ENCODE results near the gene VPS37B. TPM values are rescaled to one million over a fixed set of nuclear protein-coding genes. Genes with fewer than 3 reads are reported as not detected.

Gene VPS37B
- total and polyA plus RNA-seq, 4 experiments from 2014 or later: 18.8 to 23.7 (median 22.2) TPM

GRCh38 chr12:122927756-122928403 lies 32.0 kb upstream of the VPS37B start:
- H3K4me1 ChIP-seq (ENCODE audit: insufficient read depth, low read length): no peaks in the 10 kb centered on the region
- H3K27me3 ChIP-seq (ENCODE audit: insufficient read depth, low read length): no peaks in the 10 kb centered on the region
- H3K9me3 ChIP-seq (ENCODE audit: control insufficient read depth in 1 of 2, low read length in 2 of 2): no peaks in the 10 kb centered on the region
- H3K4me3 ChIP-seq (ENCODE audit: low read length in 2 of 2): no peak overlapping the region
- H3K4me3 Mint-ChIP-seq: no peak overlapping the region
- H3K27me3 Mint-ChIP-seq: no peaks in the 10 kb centered on the region
- H3K4me1 Mint-ChIP-seq: no peaks in the 10 kb centered on the region
- H3K9me3 Mint-ChIP-seq: peaks cover 0 to 2% (median 0%) of the 10 kb centered on the region in 8 donors
- intact Hi-C loops (cut with micrococcal nuclease): no loop called here
- no peaks in the 10 kb centered on the region for H3K36me3 ChIP-seq (ENCODE audit: insufficient read depth, low read length)
- ChIA-PET CTCF (ENCODE audit: partially characterized antibody) (no interaction called here), POLR2A (ENCODE audit: partially characterized antibody) (no interaction called here)
- no peak overlapping the region for H3K27ac ChIP-seq (ENCODE audit: low read depth, low read length)
- H3K27ac Mint-ChIP-seq: no peak overlapping the region
- no peak for DNase-seq
- H3K36me3 Mint-ChIP-seq: no peaks in the 10 kb centered on the region

- no peaks in the 10 kb centered on the region for H3K9me3 ChIP-seq (ENCODE audit: control insufficient read depth in 1 of 2, low read length in 2 of 2)
- no peak overlapping the region for H3K27ac ChIP-seq (ENCODE audit: low read depth, low read length)
- no peaks in the 10 kb centered on the region for H3K4me1 ChIP-seq (ENCODE audit: insufficient read depth, low read length)
- peaks cover 0 to 4% (median 1%) of the 10 kb centered on the region in 4 donors for H3K4me1 Mint-ChIP-seq
- H3K36me3 ChIP-seq (ENCODE audit: insufficient read depth, low read length): no peaks in the 10 kb centered on the region
- CTCF ChIA-PET (ENCODE audit: partially characterized antibody): interaction anchor here (1.2 to 1.5 kb wide), 2 partner anchors 60 to 128 kb away, joined by 3 to 4 read pairs; no protein-coding TSS in a partner anchor
- POLR2A ChIA-PET (ENCODE audit: partially characterized antibody): no interaction called here
- H3K4me3 Mint-ChIP-seq: no peak overlapping the region
- H3K27me3 ChIP-seq (ENCODE audit: insufficient read depth, low read length): no peaks in the 10 kb centered on the region
- H3K9me3 Mint-ChIP-seq: no peaks in the 10 kb centered on the region
- no peak overlapping the region for H3K4me3 ChIP-seq (ENCODE audit: low read length in 2 of 2)
- no peaks in the 10 kb centered on the region for H3K36me3 Mint-ChIP-seq
- intact Hi-C loops (cut with micrococcal nuclease): no loop called here
- DNase-seq: no peak
- no peaks in the 10 kb centered on the region for H3K27me3 Mint-ChIP-seq
- H3K27ac Mint-ChIP-seq: peak overlapping the region in 1 of 7 donors; percentile 57
Observed at GRCh38 chr12:122921917-122922316, 26.0 kb upstream of the VPS37B start.

GRCh38 chr12:122920687-122921086 lies 24.8 kb upstream of the VPS37B start:
- Histone ChIP-seq H3K4me1 (ENCODE audit: insufficient read depth, low read length) (no peaks in the 10 kb centered on the region), H3K27ac (ENCODE audit: low read depth, low read length) (no peak overlapping the region), H3K27me3 (ENCODE audit: insufficient read depth, low read length) (no peaks in the 10 kb centered on the region), H3K36me3 (ENCODE audit: insufficient read depth, low read length) (no peaks in the 10 kb centered on the region), H3K9me3 (ENCODE audit: control insufficient read depth in 1 of 2, low read length in 2 of 2) (no peaks in the 10 kb centered on the region), H3K4me3 (ENCODE audit: low read length in 2 of 2) (no peak overlapping the region)
- intact Hi-C loops (cut with micrococcal nuclease): no loop called here
- Mint-ChIP-seq H3K36me3 (no peaks in the 10 kb centered on the region), H3K9me3 (no peaks in the 10 kb centered on the region), H3K4me1 (peaks cover 0 to 4% (median 1%) of the 10 kb centered on the region in 4 donors), H3K27me3 (no peaks in the 10 kb centered on the region), H3K4me3 (no peak overlapping the region), H3K27ac (no peak overlapping the region)
- DNase-seq: no peak
- POLR2A ChIA-PET (ENCODE audit: partially characterized antibody): no interaction called here
- CTCF ChIA-PET (ENCODE audit: partially characterized antibody): interaction anchor here (1.2 to 1.5 kb wide), 2 partner anchors 59 to 127 kb away, joined by 3 to 4 read pairs; no protein-coding TSS in a partner anchor

- Mint-ChIP-seq H3K9me3 (no peaks in the 10 kb centered on the region), H3K27ac (peak overlapping the region in 2 of 7 donors; percentile 5 to 36), H3K27me3 (no peaks in the 10 kb centered on the region), H3K4me3 (no peak overlapping the region), H3K36me3 (no peaks in the 10 kb centered on the region), H3K4me1 (peaks cover 0 to 4% (median 1%) of the 10 kb centered on the region in 4 donors)
- Histone ChIP-seq H3K27me3 (ENCODE audit: insufficient read depth, low read length) (no peaks in the 10 kb centered on the region), H3K27ac (ENCODE audit: low read depth, low read length) (no peak overlapping the region), H3K9me3 (ENCODE audit: control insufficient read depth in 1 of 2, low read length in 2 of 2) (no peaks in the 10 kb centered on the region), H3K4me3 (ENCODE audit: low read length in 2 of 2) (no peak overlapping the region), H3K4me1 (ENCODE audit: insufficient read depth, low read length) (no peaks in the 10 kb centered on the region), H3K36me3 (ENCODE audit: insufficient read depth, low read length) (no peaks in the 10 kb centered on the region)
- ChIA-PET POLR2A (ENCODE audit: partially characterized antibody) (no interaction called here), CTCF (ENCODE audit: partially characterized antibody) (no interaction called here)
- intact Hi-C loops (cut with micrococcal nuclease): no loop called here
- DNase-seq: no peak
Observed at GRCh38 chr12:122918827-122919226, 22.9 kb upstream of the VPS37B start.

- no peak overlapping the region for H3K4me3 Mint-ChIP-seq
- Histone ChIP-seq H3K36me3 (ENCODE audit: insufficient read depth, low read length) (no peaks in the 10 kb centered on the region), H3K27me3 (ENCODE audit: insufficient read depth, low read length) (no peaks in the 10 kb centered on the region), H3K27ac (ENCODE audit: low read depth, low read length) (no peak overlapping the region), H3K4me3 (ENCODE audit: low read length in 2 of 2) (no peak overlapping the region), H3K9me3 (ENCODE audit: control insufficient read depth in 1 of 2, low read length in 2 of 2) (no peaks in the 10 kb centered on the region), H3K4me1 (ENCODE audit: insufficient read depth, low read length) (no peaks in the 10 kb centered on the region)
- peaks cover 0 to under 1% (median 0%) of the 10 kb centered on the region in 8 donors for H3K9me3 Mint-ChIP-seq
- ChIA-PET CTCF (ENCODE audit: partially characterized antibody) (interaction anchor here (1.1 kb wide), 1 partner anchor 32 kb away, joined by 3 read pairs; no protein-coding TSS in a partner anchor), POLR2A (ENCODE audit: partially characterized antibody) (no interaction called here)
- H3K36me3 Mint-ChIP-seq: no peaks in the 10 kb centered on the region
- intact Hi-C loops (cut with micrococcal nuclease): no loop called here
- H3K4me1 Mint-ChIP-seq: peaks cover 0 to 4% (median 1%) of the 10 kb centered on the region in 4 donors
- H3K27me3 Mint-ChIP-seq: no peaks in the 10 kb centered on the region
- DNase-seq: no peak
- no peak overlapping the region for H3K27ac Mint-ChIP-seq
Observed at GRCh38 chr12:122917507-122918121, 21.7 kb upstream of the VPS37B start.

GRCh38 chr12:122909442-122910288 lies 13.7 kb upstream of the VPS37B start:
- CTCF ChIA-PET (ENCODE audit: partially characterized antibody): no interaction called here
- no peaks in the 10 kb centered on the region for H3K4me1 Mint-ChIP-seq

GRCh38 chr12:122908915-122909314 lies 13.0 kb upstream of the VPS37B start:
- Mint-ChIP-seq H3K27ac (no peak overlapping the region), H3K27me3 (no peaks in the 10 kb centered on the region), H3K36me3 (no peaks in the 10 kb centered on the region), H3K4me3 (no peak overlapping the region), H3K9me3 (peaks cover 0 to 1% (median 0%) of the 10 kb centered on the region in 8 donors), H3K4me1 (no peaks in the 10 kb centered on the region)
- CTCF ChIA-PET (ENCODE audit: partially characterized antibody): no interaction called here
- no peak for DNase-seq
- H3K4me1 ChIP-seq (ENCODE audit: insufficient read depth, low read length): no peaks in the 10 kb centered on the region
- no peaks in the 10 kb centered on the region for H3K27me3 ChIP-seq (ENCODE audit: insufficient read depth, low read length)
- H3K27ac ChIP-seq (ENCODE audit: low read depth, low read length): no peak overlapping the region
- H3K4me3 ChIP-seq (ENCODE audit: low read length in 2 of 2): no peak overlapping the region
- H3K9me3 ChIP-seq (ENCODE audit: control insufficient read depth in 1 of 2, low read length in 2 of 2): no peaks in the 10 kb centered on the region
- H3K36me3 ChIP-seq (ENCODE audit: insufficient read depth, low read length): no peaks in the 10 kb centered on the region
- POLR2A ChIA-PET (ENCODE audit: partially characterized antibody): no interaction called here
- intact Hi-C loops (cut with micrococcal nuclease): no loop called here

More at GRCh38 chr12:122909442-122910288, 13.7 kb upstream of the VPS37B start:
- POLR2A ChIA-PET (ENCODE audit: partially characterized antibody): no interaction called here
- H3K4me3 ChIP-seq (ENCODE audit: low read length in 2 of 2): no peak overlapping the region
- no peaks in the 10 kb centered on the region for H3K27me3 Mint-ChIP-seq
- H3K4me3 Mint-ChIP-seq: no peak overlapping the region
- no peaks in the 10 kb centered on the region for H3K27me3 ChIP-seq (ENCODE audit: insufficient read depth, low read length)
- intact Hi-C loops (cut with micrococcal nuclease): no loop called here
- no peaks in the 10 kb centered on the region for H3K9me3 ChIP-seq (ENCODE audit: control insufficient read depth in 1 of 2, low read length in 2 of 2)
- H3K4me1 ChIP-seq (ENCODE audit: insufficient read depth, low read length): no peaks in the 10 kb centered on the region
- peaks cover 0 to 1% (median 0%) of the 10 kb centered on the region in 8 donors for H3K9me3 Mint-ChIP-seq
- H3K27ac ChIP-seq (ENCODE audit: low read depth, low read length): no peak overlapping the region
- H3K27ac Mint-ChIP-seq: peak overlapping the region in 1 of 7 donors; percentile 5
- DNase-seq: no peak
- no peaks in the 10 kb centered on the region for H3K36me3 ChIP-seq (ENCODE audit: insufficient read depth, low read length)
- no peaks in the 10 kb centered on the region for H3K36me3 Mint-ChIP-seq

All from CD4-positive, alpha-beta memory T cell (primary cell).